Measurements from ENCODE around the gene LRRK1.
"Not testable (repeated sequence)": the region's sequence is repeated elsewhere in the genome, so short reads cannot be mapped to it uniquely, and the experiment has no call there.

LRRK1 gene

DNA sequence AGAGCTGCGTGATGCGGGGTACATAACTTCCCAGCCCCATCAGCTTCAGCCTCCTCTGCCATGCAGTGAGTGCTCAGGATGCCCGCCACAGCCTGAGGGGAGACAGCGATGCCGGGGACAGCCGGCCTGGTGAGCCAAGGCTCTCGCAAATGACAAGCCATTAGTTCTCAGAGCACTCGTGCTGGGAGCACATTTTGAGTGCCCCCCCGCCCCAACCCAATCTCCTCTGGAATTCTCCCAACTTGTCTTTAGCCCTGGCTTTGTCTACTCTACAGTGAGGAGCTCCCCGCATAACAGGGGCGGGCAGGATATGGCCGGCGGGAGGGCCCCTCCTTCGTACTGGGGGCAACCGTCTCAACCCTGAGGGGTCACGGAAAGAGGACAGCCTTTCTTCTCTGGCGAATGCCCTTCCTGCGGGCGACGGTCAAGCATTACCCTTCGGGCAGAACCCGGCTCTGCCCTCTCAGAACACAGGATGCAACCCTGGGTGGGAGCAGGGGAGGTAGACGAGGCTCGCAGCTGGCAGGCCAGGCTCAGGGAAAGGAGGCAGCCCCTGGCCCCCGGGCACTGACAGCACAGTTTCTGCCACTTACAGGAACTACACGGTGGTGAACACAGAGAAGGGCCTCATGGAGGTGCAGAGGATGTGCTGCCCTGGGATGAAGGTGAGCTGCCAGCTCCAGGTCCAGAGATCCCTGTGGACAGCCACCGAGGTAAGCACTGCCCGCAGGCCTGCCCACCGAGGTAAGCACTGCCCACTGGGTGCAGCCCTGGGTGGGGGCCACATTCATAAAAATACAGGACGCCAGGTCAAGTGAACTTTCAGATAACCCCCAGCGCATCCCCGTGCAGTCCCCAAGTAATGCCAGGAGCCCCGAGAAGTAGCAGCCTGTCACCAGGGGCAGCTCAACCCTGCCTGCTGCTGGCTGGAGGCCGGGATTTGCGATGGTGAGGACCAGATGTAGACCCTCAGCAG lies 141.7 kb downstream of the LRRK1 start:
- ATAC-seq: no peak

DNA sequence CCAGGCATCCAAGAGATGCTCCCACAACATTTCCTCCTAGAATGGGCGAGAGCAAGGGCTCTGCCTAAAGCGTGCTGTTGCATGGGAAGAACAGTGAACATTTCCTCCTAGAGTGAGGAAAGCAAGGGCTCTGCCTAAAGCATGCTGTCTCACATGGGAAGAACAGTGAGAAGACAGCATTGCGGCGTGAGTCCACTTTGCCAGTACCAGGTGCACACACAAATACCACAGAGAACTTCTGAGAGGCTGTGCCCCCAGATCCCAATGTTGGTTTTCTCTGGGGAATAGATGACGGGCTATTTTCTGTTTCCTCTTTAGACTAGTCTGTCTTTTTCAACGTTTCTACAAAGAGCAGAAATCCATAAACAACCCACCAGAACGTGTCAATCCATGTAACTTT lies 142.9 kb downstream of the LRRK1 start:
- ATAC-seq: no peak

DNA sequence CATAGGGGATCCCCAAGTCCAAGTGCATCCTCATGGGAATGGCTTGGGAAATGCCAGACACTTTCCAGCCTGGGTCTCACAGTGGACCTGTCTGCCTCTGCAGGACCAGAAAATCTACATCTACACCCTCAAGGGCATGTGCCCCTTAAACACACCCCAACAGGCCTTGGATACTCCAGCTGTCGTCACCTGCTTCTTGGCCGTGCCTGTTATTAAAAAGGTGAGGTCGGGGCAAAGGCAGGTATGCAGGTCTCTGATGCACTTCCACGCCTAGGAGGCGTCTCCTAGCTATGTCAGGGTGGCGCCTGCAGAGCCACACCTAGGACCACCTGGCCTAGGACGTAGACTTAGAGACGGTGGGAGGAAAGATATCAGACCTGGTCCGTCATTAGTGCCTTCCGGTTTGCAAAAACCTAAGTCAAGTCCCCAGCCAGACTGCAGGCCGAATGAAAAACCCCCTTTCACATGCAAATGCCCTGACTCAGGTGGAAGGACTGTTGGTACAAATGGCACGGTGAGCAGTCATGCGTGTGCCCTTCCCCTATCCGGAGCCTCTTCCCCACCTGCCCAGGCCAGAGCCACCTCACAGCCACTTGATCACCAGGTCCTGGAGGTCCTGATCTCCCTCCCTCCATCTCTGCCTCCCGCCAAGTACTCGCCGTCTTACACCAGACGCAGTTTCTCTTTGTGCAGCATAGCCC lies 143.5 kb downstream of the LRRK1 start:
- peak in 1 of 2 donors; percentile 13 for ATAC-seq

DNA sequence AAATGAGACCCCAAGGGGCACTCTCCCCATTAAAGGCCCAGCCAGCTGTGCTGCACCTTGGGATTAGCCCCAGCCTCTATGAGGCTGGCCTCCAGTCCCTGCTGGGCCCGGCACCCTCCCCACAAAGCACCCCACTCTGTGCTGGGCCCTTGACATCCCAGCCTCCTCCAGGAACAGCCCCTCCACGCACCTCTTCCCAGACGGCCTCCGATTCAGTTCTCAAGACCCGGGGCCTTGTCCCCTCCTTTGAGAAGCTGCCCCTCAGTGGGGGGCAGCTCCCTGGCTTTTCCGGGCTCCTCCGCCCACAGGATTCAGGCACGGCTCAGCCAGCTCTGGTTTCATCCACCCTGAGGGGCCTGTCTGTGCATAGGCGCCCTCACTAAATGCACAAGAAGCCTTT lies 144.1 kb downstream of the LRRK1 start:
- ATAC-seq: no peak

DNA sequence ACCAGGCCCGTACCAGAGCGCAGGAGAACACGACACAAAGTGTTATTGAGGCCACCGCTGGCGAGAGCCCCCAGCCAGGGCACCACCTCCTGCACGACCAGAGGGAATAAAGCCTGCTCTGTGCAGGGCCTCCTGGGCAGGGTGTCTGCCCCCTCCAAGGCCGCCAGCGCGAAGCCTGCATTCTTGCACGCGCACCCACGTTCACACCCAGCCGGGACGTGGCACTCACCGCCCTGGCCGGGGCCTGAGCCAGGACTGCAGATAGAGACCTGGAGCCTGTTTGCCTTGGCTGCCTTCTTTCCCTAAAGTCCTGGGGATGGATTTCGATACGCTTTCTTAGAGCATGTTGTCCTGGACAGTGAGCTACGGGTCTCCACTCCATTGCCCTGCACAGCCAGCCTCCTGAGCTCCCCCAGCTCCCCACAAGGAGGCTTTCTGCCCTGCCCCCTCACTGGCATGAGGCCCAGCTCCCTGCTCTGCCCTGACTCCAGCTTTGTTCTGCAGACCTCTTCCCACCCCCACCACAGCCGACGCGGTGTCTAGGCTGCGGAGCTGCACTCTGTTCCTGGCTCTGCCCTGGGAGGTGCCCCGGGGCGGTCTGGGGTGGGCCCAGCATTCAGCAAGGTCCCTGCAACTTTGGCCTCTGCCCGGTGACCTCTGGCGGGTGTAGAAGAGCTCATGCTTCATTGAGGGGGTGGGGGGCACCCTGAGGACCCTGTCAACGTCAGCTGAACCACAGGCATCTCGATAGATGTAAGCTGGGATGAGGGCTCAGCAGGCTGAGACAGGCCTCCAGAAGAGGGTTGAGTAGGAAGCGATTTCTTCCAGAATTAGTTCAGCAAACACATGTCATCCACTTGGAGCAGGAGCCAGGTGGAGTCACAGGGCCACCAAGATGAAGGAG lies 145.0 kb downstream of the LRRK1 start:
- no peak for ATAC-seq

DNA sequence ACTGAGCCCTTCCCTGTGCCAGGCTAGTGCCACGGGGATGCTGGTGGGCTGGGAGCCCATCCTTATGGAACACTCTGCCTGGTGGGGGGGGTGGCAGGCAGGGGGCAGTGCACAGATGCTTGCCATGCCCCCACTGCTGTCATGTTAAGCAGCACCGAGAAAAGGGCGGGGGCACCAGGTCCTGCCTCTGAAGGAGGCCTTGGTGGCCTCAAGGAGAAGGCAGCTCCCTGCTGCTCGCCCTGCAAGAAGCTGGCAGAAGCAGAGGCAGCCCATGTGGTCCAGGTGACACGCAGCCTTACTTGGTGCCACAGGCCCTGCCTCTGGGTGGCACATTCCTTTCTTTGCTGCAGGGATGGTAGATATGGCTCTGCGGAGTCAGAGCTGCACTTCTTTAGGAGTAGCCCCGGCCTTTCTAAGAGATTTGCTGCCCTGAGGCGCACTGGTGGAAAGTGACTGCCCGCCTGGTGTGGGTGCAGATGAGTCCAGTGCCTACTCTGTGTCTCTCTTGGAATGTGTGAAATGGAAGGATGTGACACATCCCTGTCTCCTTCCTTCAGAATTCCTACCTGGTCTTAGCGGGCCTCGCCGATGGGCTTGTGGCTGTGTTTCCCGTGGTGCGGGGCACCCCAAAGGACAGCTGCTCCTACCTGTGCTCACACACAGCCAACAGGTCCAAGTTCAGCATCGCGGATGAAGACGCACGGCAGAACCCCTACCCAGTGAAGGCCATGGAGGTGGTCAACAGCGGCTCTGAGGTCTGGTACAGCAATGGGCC lies 145.8 kb downstream of the LRRK1 start:
- no peak for ATAC-seq

DNA sequence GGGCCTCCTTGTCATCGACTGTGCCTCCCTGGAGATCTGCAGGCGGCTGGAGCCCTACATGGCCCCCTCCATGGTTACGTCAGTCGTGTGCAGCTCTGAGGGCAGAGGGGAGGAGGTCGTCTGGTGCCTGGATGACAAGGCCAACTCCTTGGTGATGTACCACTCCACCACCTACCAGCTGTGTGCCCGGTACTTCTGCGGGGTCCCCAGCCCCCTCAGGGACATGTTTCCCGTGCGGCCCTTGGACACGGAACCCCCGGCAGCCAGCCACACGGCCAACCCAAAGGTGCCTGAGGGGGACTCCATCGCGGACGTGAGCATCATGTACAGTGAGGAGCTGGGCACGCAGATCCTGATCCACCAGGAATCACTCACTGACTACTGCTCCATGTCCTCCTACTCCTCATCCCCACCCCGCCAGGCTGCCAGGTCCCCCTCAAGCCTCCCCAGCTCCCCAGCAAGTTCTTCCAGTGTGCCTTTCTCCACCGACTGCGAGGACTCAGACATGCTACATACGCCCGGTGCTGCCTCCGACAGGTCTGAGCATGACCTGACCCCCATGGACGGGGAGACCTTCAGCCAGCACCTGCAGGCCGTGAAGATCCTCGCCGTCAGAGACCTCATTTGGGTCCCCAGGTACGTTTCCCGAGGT lies 146.5 kb downstream of the LRRK1 start:
- no peak for ATAC-seq

DNA sequence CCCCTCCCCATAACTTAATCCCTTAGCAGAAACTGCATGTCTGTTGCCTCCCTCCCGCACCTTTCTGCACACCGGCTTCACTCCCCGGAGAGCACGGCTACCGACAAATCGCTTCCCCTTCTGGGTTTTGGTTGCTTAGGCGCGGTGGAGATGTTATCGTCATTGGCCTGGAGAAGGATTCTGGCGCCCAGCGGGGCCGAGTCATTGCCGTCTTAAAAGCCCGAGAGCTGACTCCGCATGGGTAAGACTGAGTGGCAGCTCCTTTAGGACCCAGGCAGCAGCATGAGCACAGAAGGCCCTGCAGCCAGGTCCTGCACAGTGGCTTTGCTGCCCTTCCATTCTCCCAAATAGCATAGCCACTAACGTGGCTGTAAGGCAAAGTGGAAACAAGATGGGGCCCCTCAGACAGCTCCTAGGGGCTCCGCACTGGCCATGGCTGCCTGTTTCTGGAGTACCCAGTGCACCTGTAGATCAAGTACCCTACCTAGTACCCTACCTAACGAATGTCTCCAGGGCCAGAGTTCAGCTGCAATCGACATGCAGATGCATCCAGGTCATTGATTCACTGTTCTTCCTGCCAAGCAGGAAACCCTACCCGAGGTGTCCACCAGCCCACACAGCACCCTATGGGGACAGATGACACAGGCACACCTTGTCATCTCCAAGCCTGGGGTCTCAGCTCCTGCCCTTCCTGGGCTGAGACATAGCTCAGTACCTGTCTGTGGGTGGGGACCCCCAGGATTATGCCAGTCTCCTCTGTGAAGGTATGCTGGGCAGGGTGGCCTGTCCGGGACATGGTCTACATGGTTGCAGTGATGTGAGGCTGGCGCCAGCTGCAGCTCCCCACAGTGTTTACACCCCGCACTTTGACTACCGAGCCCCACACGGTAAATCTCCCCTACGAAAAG lies 147.6 kb downstream of the LRRK1 start:
- no peak for ATAC-seq

- ATAC-seq: no peak
Measured at GRCh38 chr15:101067660-101068522, 148.7 kb downstream of the LRRK1 start.

- no peak for ATAC-seq
Measured at GRCh38 chr15:101068523-101068960, 149.4 kb downstream of the LRRK1 start.

DNA sequence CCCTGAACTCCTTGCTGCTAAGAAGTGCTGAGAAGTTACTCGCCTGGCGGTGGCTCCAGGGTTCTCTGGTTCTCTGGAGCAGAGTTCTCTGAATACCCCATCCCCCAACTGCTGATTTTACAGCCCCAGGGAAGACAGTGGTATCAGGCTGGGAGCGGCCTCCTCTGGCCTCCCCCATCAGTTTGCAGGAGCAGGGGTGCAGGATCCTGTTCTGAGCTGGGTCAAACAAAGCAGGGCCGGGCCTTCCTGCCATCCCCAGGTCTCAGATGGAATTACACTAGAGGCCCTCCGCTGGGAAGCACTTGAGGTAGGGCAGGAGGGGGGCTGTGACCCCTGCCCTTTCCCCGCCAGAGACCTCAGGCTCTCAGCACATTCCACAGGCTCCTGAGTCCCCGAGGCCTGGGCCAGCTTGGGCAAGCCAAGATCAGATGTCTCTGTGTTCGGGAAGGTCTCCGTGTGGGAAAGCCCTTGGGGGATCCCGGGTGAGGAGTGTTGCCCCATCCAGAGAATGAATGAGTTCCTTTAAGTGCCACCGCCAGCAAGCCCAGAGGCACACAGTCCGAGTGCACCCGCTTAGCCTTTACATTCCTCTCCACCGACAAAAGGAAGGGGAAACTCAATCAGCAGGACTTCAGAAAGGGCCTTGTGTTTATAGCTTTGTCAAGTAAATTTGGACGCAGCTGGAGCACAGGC lies 149.9 kb downstream of the LRRK1 start:
- no peak for ATAC-seq

DNA sequence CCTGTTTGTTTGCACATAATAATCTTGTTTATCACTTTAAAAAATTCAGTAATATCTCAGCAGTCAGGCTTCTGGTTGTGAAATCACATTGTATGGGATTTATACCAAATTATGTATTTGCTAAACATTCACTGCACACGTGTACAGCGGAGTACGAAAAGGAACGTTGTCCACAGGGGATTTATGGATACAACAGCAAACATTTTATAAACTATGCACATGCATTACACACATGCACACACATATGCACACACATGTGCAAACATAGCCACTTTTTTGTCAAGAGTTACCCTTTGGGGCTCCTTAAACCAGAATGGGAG lies 150.5 kb downstream of the LRRK1 start:
- ATAC-seq: no peak

DNA sequence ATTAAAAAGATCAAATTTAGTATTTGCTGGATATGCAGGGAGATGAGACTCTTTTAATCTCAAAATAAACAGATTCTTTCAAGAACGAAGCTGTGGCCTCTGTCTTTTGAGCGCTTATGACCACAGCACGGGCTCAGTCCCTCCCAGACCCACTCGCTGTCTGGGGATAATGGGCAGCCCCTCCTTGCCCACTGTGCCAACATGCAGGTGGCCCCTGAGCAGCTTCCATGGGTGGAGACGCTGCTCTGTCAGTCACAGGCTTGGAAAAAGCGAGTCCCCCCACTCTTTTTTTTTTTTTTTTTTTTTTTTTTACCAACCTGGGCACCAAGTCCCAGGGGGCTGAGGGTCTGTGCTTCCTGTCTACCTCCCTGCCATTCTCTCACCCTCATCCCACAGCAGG lies 150.9 kb downstream of the LRRK1 start:
- ATAC-seq: no peak

- ATAC-seq: peak; percentile 51 to 70
Measured at GRCh38 chr15:101070502-101071273, 151.5 kb downstream of the LRRK1 start.

- ATAC-seq: no peak
Measured at GRCh38 chr15:101071651-101072050, 152.5 kb downstream of the LRRK1 start.

- not testable (repeated sequence) for ATAC-seq
Measured at GRCh38 chr15:101072235-101072634, 153.1 kb downstream of the LRRK1 start.

DNA sequence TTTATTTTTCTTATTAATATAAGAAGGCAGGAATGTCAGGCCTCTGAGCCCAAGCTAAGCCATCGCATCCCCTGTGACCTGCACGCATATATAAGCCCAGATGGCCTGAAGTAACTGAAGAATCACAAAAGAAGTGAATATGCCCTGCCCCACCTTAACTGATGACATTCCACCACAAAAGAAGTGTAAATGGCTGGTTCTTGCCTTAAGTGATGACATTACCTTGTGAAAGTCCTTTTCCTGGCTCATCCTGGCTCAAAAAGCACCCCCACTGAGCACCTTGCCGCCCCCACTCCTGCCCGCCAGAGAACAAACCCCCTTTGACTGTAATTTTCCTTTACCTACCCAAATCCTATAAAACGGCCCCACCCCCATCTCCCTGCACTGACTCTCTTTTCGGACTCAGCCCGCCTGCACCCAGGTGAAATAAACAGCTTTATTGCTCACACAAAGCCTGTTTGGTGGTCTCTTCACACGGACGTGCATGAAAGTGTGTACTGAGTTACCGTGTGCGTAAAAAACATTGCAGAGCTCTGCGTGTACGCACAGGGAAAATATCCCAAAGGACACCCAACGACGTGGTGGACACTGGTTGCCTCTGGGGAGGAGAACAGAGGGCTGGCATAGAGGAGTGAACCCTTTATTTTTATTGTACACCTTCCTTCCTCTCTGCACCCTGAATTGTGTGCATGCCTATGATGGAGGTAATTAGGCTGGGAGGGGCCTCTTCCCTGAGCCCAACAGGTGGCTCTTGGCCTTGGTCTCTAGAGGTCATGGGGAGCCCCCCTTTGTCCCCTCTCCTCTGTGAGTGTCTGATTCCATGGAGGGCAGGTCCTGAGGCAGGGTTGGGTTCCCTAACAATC lies 158.9 kb downstream of the LRRK1 start:
- ATAC-seq: not testable (repeated sequence)
